HG03175 (cell line): ENCODE measurements around the gene HDLBP.

Source experiments
- ATAC-seq: cut with Tn5 transposase; IDR thresholded peaks from one replicate; pipeline ENCODE4 v1.9.1; 2021; ENCODE audit warnings: mild to moderate bottlenecking, moderate library complexity; ENCODE audit not compliant: unreplicated experiment

HDLBP gene

GRCh38 chr2:241255542-241256167 is 59.8 kb downstream of the HDLBP start:
- ATAC-seq: no peak

- no peak for ATAC-seq
Observed at GRCh38 chr2:241254904-241255351, 60.5 kb downstream of the HDLBP start.

DNA sequence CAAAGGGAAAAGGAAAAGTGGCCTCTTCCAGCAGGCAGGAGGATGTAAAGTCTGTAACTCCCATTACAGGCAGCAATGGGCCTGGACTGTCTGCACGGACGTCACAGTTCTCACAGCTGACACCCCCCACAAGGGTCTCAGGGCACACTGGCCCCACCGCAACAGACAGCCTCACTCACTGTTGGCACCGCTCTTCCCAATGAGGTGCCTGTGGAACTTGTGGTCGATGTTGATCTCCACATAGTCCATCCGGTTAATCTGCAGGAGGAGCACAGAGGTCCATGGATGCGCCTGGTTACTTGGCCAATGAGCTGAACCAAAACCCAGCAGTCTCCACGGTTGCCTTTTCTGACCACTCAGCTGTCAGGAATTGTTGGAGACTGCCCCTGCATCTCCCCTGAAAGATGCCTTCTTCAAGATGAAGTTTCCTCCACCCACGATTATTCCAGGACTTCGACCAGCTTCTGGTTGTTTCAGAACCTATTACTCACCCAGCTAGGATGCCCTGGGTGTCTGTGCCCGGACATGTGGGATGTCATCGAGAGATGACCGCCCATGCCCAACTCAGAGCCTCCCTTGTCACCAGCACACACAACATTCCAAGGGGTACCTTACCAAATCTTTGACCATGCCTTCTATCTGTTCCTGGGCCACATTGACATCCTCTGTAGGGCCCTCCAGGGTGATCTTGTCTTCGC is 62.5 kb downstream of the HDLBP start:
- ATAC-seq: no peak

GRCh38 chr2:241249654-241250053 is 65.8 kb downstream of the HDLBP start:
- no peak for ATAC-seq

DNA sequence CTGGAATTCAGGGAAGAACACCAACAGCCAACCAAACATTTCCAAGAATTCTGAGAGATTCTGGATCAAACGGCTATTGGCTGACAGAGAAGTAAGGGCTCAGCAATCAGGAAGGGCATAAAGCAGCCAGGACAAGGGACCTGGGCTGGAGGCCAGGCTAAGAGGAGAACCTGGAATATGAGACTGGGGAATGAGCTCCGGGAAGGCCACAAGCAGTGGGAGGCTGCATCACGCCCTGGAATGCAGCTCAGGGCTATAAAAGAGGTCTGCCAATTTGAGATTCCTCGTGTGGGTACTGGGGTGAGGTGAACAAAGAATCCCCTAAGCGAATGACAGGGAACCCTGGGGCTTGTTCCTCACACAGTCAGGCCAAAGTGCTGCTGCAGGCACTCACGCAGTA is 66.6 kb downstream of the HDLBP start:
- ATAC-seq: no peak

GRCh38 chr2:241248289-241248688 is 67.2 kb downstream of the HDLBP start:
- no peak for ATAC-seq

- no peak for ATAC-seq
Observed at GRCh38 chr2:241244368-241244767, 71.1 kb downstream of the HDLBP start.

GRCh38 chr2:241242306-241242705 is 73.2 kb downstream of the HDLBP start:
- no peak for ATAC-seq

- no peak for ATAC-seq
Observed at GRCh38 chr2:241241669-241242068, 73.8 kb downstream of the HDLBP start.

DNA sequence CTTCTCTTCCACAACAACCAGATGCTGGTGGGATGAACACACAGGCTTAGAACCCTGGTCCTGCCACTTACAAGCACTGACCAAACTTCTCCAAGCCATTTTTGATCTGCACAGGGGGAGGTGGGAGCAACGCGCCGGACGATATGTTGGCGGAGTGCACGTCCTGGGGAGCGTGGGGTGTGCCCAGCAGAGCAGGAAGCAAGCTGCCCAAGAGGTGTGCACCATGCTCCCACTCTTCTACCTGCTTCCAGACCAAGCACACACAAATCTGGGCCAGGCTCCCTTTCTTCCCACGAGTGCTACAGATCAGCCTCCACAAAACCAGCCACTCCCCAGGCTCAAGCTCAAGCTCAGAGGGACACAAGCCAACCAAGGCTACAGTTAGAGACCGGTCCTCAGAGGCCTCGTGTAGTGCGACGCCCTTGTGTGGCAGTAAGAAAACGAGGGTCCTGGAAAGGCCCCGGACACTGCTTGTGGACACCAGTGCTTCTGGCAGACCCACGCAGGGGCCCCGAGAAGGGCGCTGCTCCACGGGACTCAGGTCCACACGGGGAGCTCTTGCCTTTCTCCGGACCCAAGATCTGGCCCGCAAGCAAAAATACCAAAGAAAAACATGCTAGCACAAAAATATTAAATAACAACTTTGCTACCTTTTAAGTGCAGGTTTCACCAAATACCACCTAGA is 75.0 kb downstream of the HDLBP start:
- ATAC-seq: no peak

DNA sequence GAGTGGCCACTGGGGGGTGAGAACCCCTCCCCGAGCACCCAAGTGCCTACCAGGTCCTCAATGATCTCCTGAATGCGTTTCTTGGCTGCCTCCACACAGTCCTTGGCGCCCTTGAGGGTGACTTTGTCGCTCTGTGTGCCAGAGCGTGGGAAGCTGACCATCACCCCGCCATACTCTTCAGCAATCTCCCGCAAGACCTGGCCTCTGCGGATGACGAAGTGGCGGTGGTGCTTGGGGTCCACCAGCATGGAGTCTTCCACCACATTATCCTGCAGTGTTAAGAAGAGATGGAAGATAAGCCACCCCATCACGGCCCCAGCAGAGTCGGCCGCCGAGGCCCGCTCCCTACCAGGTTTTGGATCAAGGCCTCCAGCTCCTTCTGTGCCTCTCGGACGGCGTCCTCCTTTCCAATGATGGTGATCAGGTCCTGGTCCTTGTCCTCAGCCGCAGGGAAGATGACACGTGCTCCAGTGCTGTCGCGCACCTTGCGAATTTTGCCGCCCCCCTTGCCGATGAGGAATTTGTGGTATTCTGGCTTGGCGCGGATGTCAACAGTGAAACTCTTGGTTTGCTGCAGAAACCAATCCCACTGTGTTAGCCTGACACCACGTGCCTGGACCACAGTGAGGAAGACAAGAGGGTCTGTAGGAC is 75.8 kb downstream of the HDLBP start:
- no peak for ATAC-seq

DNA sequence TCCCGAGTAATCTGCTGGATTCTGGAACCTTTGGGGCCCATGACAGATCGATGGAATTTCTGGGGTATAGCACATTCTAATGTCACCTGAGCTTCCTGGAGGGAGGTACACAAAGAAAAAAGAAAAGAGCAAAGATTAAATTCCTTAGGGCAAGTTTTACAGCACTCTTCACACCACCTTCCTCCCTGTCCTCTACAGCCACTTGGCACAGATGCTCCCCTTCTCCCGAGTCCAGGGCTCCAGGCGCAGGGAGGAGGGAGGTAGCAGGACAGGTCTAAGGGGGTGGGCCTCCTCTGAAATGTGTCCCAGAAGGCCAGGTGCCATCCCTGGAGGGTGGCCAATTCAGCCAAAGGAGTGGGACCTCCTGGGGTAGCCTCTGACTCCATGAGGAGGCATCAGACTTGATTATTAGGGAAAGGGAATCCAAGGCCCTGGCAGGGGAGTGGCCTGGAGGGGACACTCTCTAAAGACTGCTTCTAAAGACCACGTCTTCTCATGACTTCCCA is 76.7 kb downstream of the HDLBP start:
- no peak for ATAC-seq

- no peak for ATAC-seq
Observed at GRCh38 chr2:241237949-241238371, 77.5 kb downstream of the HDLBP start.

- no peak for ATAC-seq
Observed at GRCh38 chr2:241237047-241237446, 78.4 kb downstream of the HDLBP start.

DNA sequence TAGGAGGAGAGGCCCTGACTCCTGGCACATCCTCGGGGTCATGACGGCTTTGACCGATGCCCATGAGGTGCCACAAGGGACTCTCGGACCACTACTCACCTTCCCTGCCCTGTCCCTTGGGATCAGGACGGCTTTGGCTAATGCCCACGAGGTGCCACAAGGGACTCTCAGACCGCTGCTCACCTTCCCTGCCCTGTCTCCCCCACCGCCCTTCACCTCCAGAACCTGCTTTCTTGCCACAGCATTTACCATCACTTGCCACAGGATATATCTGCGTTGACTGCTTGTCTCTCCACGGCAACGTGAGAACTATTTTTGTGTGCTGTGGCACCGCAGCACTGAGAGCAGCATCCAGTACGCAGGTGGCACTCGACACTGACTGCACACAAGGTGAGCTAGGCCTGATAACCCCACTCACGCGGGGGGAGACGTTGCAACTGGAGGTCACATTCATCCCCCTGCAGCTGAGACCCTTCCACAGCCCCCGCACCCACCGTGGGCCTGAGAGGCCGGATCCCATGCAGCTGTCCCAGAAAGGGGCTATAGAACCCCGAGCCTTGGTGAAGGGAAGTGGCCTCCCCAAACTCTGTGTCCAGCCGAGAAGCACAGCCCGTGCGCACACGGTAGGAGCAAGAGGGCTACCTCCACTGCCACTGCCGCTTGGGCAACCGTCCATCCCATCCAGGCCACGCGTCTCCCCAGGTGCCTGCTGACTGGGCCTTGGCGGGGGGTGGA is 79.4 kb downstream of the HDLBP start:
- ATAC-seq: no peak

- ATAC-seq: no peak
Observed at GRCh38 chr2:241234962-241235740, 80.3 kb downstream of the HDLBP start.

DNA sequence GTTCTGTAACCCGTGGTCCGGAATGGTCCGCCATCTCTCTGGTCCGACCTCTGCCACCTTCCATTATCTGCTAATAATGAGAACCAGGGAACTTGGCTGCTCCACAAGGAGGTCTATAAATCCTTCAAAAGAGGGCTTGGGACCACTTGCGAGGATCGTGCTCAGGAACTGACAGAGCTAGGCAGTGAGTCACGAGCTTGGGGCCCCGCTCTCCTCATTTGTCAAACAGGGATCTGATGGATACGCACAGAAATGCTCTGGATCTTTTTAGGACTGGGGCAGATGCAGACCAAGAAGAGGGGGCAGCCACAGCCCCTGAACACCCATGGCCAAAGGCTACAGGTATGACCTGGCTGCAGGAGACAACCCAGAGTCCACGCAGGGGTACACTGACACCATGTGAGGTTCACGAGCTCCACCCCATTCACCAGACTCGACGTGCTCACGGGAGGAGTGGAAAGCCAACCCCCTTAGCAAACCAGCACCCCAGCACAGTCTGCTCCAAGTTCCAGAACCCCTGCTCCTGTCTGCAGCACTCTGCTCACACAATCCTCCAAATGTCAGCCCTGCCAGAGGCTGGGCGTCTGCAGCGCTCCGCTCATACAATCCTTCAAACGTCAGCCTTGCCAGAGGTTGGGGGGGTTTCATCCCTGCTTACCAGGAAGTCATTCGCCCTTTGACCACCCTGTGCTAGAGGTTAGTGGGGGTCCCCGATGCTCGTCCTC is 81.2 kb downstream of the HDLBP start:
- ATAC-seq: no peak

GRCh38 chr2:241232736-241233575 is 82.5 kb downstream of the HDLBP start:
- ATAC-seq: no peak
